GM18511 (cell line): ENCODE results near the gene SLC28A3.

Experiments
- ATAC-seq: cut with Tn5 transposase; IDR thresholded peaks from one replicate; pipeline ENCODE4 v1.9.1; 2021; ENCODE audit warnings: mild to moderate bottlenecking, moderate library complexity; ENCODE audit not compliant: unreplicated experiment

The SLC28A3 gene

DNA sequence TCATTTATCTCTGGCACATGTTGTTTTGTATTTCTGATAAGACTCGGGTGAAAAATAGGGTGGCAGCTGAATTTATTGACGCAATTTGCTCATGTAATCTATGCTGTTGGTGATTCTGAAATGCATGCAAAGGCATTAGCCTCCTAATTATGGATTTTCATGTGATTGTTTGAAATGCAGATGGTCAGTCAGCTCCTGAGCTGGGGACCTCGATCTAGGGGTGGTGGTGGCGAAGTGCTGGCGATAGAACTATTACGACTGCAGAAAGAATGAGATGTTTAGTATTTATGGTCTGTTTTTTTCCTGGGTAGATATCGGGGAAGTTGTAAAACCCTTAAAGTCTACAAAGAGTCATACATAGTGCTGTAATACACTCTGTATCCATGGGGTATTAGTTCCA lies 88.6 kb downstream of the SLC28A3 start:
- no peak for ATAC-seq

- no peak for ATAC-seq
Observed at GRCh38 chr9:84241817-84242373, 98.7 kb downstream of the SLC28A3 start.

- no peak for ATAC-seq
Observed at GRCh38 chr9:84239343-84239742, 101.2 kb downstream of the SLC28A3 start.

GRCh38 chr9:84238652-84239051 lies 101.9 kb downstream of the SLC28A3 start:
- ATAC-seq: no peak

DNA sequence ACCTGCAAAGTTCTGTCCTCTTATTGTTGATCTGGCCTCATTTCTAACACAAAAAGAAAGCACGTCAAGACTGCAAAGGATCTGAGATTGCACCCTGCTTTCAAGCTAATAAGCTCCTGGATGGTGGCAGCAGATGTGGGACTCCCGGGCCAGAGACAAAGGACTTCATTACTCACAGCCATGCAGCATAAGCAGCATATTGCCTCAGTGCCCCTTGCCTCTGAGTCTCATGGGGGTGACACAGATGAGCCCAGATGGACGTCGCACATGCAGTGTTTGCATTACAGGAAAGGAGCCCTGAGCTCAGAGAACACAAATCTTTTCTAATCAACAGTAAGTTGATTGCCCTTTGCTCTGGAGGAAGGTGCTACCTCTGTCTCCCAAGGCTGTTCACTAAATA lies 105.0 kb downstream of the SLC28A3 start:
- no peak for ATAC-seq

- no peak for ATAC-seq
Observed at GRCh38 chr9:84230355-84231145, 110.0 kb downstream of the SLC28A3 start.

DNA sequence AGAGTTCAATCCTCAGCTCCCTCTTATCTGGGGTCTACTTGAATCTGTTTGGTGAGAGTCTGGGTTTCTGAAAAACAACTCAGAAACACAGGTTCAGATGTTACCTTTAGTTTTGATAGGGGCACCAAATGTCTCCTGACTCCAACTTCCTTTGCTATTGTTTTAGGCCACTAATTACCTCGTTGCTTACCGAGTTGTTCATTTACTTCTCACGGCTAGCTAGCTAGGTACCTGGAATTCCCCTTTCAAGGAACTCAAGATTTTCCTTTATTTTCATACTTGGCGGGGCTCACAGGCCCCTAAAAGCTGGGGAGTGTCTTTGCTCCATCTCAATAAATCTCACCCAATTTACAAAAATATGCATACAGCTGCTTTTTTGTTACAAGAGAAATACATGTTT lies 111.4 kb downstream of the SLC28A3 start:
- no peak for ATAC-seq

DNA sequence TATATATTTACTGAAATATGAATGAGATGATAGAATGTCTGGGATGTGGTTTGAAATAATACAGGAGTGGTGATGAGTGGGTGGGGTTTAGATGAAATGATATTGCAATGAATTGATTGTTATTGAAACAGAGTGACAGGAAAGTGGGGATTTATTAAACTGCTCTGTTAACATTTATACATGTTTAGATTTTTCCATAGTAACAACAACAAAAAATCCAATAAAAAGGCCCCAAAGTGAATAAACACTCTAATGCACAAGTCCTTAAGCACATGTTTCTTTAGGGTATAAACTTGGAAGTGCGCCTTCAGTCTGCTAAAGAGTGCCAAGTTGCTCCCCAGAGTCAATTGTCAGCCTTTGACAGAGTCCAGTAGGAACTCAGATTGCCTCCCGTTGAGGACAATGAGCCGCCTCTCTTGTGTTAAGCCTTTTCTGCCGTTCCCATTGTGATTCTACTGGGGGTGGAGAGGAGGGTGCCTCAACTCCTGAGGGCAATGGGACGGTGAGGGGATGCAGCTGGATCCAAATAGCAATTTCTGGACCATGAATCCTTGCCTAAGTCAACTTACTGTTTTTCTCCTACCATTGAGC lies 112.3 kb downstream of the SLC28A3 start:
- ATAC-seq: no peak

DNA sequence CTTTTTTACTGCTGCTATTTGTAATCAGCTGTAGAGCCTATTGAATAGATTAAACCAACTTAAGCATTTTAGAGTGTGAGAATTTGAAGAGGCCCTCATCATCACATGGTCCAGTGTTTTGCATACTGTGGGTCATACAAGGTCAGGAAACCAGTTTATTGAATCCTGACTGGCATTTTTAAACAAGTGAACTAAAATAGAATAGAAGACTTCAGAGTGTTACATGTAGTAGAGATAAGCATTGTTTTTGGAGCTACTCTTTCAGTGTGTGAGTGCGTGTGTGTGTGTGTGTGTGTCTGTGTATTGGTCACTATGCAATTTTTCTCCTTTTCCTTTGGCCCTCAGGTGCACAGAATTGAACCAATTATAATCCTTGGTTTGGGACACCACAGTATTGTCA lies 114.4 kb downstream of the SLC28A3 start:
- no peak for ATAC-seq
